ENCODE measurements around the gene SIGLEC12.

DNA sequence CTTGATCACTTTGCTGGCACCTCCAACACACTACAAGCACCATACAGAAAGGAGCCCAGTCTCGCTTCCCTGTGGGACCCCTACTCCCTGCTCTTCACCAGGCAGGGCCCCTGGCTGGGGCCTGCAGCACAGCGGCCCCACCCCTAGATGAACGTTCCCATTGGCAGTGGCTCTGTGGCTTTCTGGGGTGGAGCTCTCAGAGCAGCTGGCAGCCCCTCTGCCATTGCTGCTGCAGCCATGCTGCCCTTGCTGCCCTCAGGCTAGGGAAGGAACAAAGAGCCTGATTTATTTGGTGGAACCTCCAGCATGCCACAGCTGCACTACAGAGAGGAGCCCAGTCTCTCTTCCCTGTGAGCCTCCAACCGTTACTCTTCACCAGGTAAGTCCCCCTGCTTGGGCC is 24.1 kb upstream of the SIGLEC12 start:
- TF ChIP-seq, protein P1, sequence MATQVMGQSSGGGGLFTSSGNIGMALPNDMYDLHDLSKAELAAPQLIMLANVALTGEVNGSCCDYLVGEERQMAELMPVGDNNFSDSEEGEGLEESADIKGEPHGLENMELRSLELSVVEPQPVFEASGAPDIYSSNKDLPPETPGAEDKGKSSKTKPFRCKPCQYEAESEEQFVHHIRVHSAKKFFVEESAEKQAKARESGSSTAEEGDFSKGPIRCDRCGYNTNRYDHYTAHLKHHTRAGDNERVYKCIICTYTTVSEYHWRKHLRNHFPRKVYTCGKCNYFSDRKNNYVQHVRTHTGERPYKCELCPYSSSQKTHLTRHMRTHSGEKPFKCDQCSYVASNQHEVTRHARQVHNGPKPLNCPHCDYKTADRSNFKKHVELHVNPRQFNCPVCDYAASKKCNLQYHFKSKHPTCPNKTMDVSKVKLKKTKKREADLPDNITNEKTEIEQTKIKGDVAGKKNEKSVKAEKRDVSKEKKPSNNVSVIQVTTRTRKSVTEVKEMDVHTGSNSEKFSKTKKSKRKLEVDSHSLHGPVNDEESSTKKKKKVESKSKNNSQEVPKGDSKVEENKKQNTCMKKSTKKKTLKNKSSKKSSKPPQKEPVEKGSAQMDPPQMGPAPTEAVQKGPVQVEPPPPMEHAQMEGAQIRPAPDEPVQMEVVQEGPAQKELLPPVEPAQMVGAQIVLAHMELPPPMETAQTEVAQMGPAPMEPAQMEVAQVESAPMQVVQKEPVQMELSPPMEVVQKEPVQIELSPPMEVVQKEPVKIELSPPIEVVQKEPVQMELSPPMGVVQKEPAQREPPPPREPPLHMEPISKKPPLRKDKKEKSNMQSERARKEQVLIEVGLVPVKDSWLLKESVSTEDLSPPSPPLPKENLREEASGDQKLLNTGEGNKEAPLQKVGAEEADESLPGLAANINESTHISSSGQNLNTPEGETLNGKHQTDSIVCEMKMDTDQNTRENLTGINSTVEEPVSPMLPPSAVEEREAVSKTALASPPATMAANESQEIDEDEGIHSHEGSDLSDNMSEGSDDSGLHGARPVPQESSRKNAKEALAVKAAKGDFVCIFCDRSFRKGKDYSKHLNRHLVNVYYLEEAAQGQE (IDR thresholded peaks at IDR 0.05; ENCODE audit: borderline replicate concordance in 1 of 2, low read depth in 1 of 2, low read length in 2 of 2): no peak
- TF ChIP-seq BHLHE40 (IDR thresholded peaks at IDR 0.05; ENCODE audit: low read length) (no peak), SRSF1 (optimal IDR thresholded peaks at IDR 0.05; ENCODE audit: low read depth, low read length) (no peak), ZNF746 (CRISPR knock-in tag; IDR thresholded peaks at IDR 0.05) (no peak)

Data from HepG2 (cell line).